Common myeloid progenitor, CD34-positive (primary cell): ENCODE measurements around the gene SCNM1.
"Not testable (repeated sequence)": the region's sequence is repeated elsewhere in the genome, so short reads cannot be mapped to it uniquely, and the experiment has no call there.

Experiments
- CTCF ChIA-PET: fragments of 350-600 bp; sonication (Branson Sonifier 250); formaldehyde crosslinking; loops from one replicate; lab custom pipeline; 2021; ENCODE audit warnings: antibody characterized with exemption; lab: Charles Lee
- POLR2A ChIA-PET: fragments of 350-600 bp; sonication (Branson Sonifier 250); formaldehyde crosslinking; loops from one replicate; lab custom pipeline; 2021; ENCODE audit warnings: antibody characterized with exemption; lab: Charles Lee
- DNase-seq, 3 donors: peaks; one replicate each; pipeline versions ENCODE4 v3.0.0 to v3.0.0-alpha.2; 2013
- H3K27ac ChIP-seq, 2 experiments: 1 replicate in 1 of 2; 2 replicates in 1 of 2; pipeline ENCODE4 v1.7.0; 2013; ENCODE audit warnings: inconsistent platforms in 2 of 2, low read length in 2 of 2, mild to moderate bottlenecking in 2 of 2, low read depth in 1 of 2, moderate library complexity in 1 of 2; ENCODE audit not compliant: severe bottlenecking in 2 of 2, insufficient read depth in 1 of 2, poor library complexity in 1 of 2
- H3K27me3 ChIP-seq, 5 experiments: replicated peaks in 2 of 5; 1 replicate in 3 of 5; 2 replicates in 2 of 5; pipeline versions ENCODE4 v1.6.1 to v1.7.0; 2013; ENCODE audit warnings: low read length in 4 of 5, mild to moderate bottlenecking in 2 of 5, moderate library complexity in 2 of 5, inconsistent platforms in 1 of 5; ENCODE audit not compliant: insufficient read depth in 5 of 5, control insufficient read depth in 4 of 5
- H3K36me3 ChIP-seq, 4 experiments: 1 replicate in 2 of 4; 2 replicates in 2 of 4; pipeline versions ENCODE4 v1.6.1 to v1.7.0; 2013; ENCODE audit warnings: low read length in 3 of 4, control low read depth in 1 of 4, mild to moderate bottlenecking in 1 of 4; ENCODE audit not compliant: control insufficient read depth in 4 of 4, insufficient read depth in 4 of 4
- H3K4me1 ChIP-seq, 4 experiments: 1 replicate in 3 of 4; 2 replicates in 1 of 4; pipeline versions ENCODE4 v1.6.1 to v1.7.1; 2013; ENCODE audit warnings: low read length in 3 of 4, mild to moderate bottlenecking in 3 of 4, control low read depth in 1 of 4, inconsistent platforms in 1 of 4, moderate library complexity in 1 of 4; ENCODE audit not compliant: control insufficient read depth in 4 of 4, insufficient read depth in 4 of 4; ENCODE audit errors: control extremely low read depth in 1 of 4
- H3K4me3 ChIP-seq, 7 experiments: 1 replicate in 4 of 7; 2 replicates in 3 of 7; pipeline versions ENCODE4 v1.5.1 to v1.7.0; 2013; ENCODE audit warnings: mild to moderate bottlenecking in 7 of 7, low read length in 6 of 7, moderate library complexity in 6 of 7, inconsistent platforms in 2 of 7, low read depth in 2 of 7, control low read depth in 1 of 7; ENCODE audit not compliant: insufficient read depth in 4 of 7, control insufficient read depth in 1 of 7; ENCODE audit errors: extremely low read depth in 1 of 7
- H3K9me3 ChIP-seq, 5 experiments: 1 replicate in 4 of 5; 2 replicates in 1 of 5; pipeline versions ENCODE4 v1.6.1 to v1.7.1; 2013; ENCODE audit warnings: low read length in 4 of 5, mild to moderate bottlenecking in 2 of 5, inconsistent platforms in 1 of 5, low read depth in 1 of 5, moderate library complexity in 1 of 5; ENCODE audit not compliant: control insufficient read depth in 4 of 5, insufficient read depth in 2 of 5; ENCODE audit errors: control extremely low read depth in 1 of 5
- WGBS: methylation state at CpG from one replicate; pipeline ENCODE4 v1.1.5; 2013; ENCODE audit not compliant: insufficient coverage; 5-methylcytosine and 5-hydroxymethylcytosine counted together

Gene SCNM1

DNA sequence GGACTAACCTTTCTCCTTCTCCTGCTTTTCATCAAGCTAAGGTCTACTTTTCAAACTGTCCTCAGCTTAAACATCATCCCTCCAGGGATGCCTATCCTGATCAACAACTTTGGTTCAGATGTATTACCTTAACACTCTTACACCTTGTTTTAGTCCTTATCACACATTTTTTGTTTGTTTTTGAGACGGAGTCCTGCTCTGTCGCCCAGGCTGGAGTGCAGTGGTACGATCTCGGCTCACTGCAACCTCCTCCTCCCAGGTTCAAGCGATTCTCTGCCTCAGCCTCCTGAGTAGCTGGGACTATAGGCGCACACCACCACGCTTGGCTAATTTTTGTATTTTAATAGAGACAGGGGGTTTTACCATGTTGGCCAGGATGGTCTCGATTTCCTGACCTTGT lies 22.7 kb downstream of the SCNM1 start:
- H3K9me3 ChIP-seq, DNase-seq, POLR2A ChIA-PET, H3K27me3 ChIP-seq: not testable (repeated sequence)
- CTCF ChIA-PET: interaction anchor here (1.5 to 3.3 kb wide), 3 partner anchors 10 to 164 kb away, joined by 4 to 22 read pairs (median 13); partner anchors contain the start of gene TMOD4
- WGBS: 94% methylated on average over 5 of the region's 8 CpGs
- Histone ChIP-seq H3K36me3 (peaks cover 6 to 24% (median 19%) of the 10 kb centered on the region in 4 experiments), H3K4me1 (peaks cover 3 to 19% (median 11%) of the 10 kb centered on the region in 4 experiments), H3K27ac (peak overlapping the region in 1 of 2 experiments; percentile 93), H3K4me3 (peak overlapping the region in 5 of 7 experiments; percentile 66 to 97 (median 91))

DNA sequence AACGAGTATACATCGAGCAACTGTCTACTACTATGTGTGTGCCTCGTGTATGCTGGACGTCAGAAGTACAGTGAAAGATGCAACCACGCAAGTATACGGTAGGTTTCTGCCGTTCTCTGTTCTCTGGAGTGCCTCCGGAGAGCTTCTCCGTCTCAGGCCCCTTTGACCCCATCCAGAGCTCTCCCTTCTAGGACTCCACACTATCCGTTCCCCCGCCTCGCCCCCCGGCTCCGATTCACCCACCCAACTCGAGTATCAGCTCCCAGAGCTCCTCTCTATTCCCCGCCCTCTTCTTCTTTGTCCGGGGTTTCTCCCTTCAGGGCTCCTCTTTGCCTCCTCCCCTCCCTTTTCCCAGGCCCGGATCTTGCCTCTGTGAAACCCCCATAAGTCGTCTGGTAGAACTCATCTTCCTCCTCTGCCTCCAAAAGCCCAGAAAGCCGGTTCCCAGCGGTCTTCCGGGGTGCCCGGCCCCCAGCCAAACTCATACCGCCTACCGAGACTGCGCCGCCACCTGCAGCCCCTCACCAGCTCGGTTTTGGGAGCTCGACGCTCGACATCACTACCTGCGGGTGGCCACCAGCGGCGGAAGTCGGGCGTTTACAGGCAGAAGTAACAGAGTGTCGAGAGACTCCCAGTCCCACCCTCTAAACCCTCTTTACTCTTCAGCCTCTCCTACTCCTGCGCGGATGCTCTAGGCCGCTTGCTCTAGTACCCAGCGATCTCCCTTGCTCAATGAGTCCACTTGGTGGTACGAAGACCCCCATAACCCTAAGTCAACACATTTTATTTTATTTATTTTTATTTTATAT lies 23.9 kb downstream of the SCNM1 start, which contains the start of gene VPS72:
VPS72 (minus strand) TSS at position 561 of the 809 bp plus-strand sequence; CDS start at position 485, 76 bp downstream.
- H3K36me3 ChIP-seq: peaks cover 4 to 13% (median 10%) of the 10 kb centered on the region in 4 experiments
- H3K4me3 ChIP-seq: peak within 1 kb of the TSS; percentile 66 to 97 (median 91)
- peaks cover 3 to 19% (median 11%) of the 10 kb centered on the region in 4 experiments for H3K4me1 ChIP-seq
- WGBS: 0% methylated on average over 35 of the region's 42 CpGs
- peak within 1 kb of the TSS; percentile 85 to 93 for H3K27ac ChIP-seq
- ChIA-PET CTCF (interaction anchor here (0.9 to 3.3 kb wide), 8 partner anchors 11 to 165 kb away, joined by 3 to 22 read pairs (median 4); partner anchors contain the start of gene TMOD4), POLR2A (interaction anchor here (0.6 to 1.3 kb wide), 7 partner anchors 24 to 93 kb away, joined by 3 to 5 read pairs (median 3); partner anchors contain the start of genes LYSMD1, SCNM1, TNFAIP8L2 and ZNF687)
- peak; percentile 89 to 95 (median 92) for DNase-seq
- H3K27me3 ChIP-seq: peaks cover 0 to 3% (median 0%) of the 10 kb centered on the region in 5 experiments
- no peaks in the 10 kb centered on the region for H3K9me3 ChIP-seq

DNA sequence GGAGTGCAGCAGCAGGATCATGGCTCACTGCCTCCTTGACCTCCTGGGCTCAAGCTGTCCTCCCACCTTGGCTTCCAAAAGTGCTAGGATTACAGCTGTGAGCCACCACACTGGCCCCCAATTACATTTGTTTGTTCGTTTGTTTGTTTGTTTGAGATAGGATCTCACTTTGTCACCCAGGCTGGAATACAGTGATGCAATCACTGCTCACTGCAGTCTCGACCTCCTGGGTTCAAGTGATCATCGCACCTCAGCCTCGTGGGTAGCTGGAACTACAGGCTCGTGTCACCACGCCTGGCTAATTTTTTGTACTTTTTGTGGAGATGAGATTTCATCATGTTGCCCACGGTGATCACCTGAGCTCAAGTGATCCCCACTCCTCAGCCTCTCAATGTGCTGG lies 26.1 kb downstream of the SCNM1 start:
- no peak overlapping the region for H3K4me3 ChIP-seq
- H3K27me3 ChIP-seq: peaks cover 0 to 3% (median 0%) of the 10 kb centered on the region in 5 experiments
- peaks cover 0 to 2% (median 0%) of the 10 kb centered on the region in 4 experiments for H3K36me3 ChIP-seq
- peaks cover 3 to 19% (median 11%) of the 10 kb centered on the region in 4 experiments for H3K4me1 ChIP-seq
- CTCF ChIA-PET: interaction anchor here (7.7 kb wide), 1 partner anchor 58 kb away, joined by 52 read pairs; no protein-coding TSS in a partner anchor
- no peak for DNase-seq
- POLR2A ChIA-PET: interaction anchor here (0.6 kb wide), 1 partner anchor 14 kb away, joined by 3 read pairs; no protein-coding TSS in a partner anchor
- WGBS: 93% methylated on average over 7 of the region's 7 CpGs
- H3K9me3 ChIP-seq: no peaks in the 10 kb centered on the region
- H3K27ac ChIP-seq: no peak overlapping the region

DNA sequence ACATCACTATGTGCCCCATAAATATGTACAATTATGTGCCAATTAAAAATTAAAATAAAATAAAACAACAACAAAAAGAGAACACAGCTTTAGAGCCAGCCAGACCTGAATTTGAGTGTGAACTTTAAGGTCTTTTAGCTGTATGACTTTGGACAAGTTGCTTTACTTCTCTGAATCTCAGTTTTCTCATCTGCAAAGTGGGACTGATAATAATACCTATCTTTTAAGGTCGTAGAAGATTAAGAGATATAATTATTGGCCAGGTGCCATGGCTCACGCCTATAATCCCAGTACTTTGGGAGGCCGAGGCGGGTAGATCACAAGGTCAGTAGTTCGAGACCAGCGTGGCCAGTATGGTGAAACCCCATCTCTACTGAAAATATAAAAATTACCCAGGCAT lies 27.4 kb downstream of the SCNM1 start:
- H3K4me1 ChIP-seq: peaks cover 8 to 25% (median 16%) of the 10 kb centered on the region in 4 experiments
- no peak overlapping the region for H3K4me3 ChIP-seq
- WGBS: 79% methylated on average over 4 of the region's 6 CpGs
- H3K9me3 ChIP-seq: no peaks in the 10 kb centered on the region
- ChIA-PET POLR2A (no interaction called here), CTCF (interaction anchor here (0.6 to 7.7 kb wide), 3 partner anchors 57 to 410 kb away, joined by 3 to 52 read pairs (median 3); no protein-coding TSS in a partner anchor)
- DNase-seq: no peak
- H3K36me3 ChIP-seq: no peaks in the 10 kb centered on the region
- peaks cover 0 to 3% (median 0%) of the 10 kb centered on the region in 5 experiments for H3K27me3 ChIP-seq
- H3K27ac ChIP-seq: no peak overlapping the region

DNA sequence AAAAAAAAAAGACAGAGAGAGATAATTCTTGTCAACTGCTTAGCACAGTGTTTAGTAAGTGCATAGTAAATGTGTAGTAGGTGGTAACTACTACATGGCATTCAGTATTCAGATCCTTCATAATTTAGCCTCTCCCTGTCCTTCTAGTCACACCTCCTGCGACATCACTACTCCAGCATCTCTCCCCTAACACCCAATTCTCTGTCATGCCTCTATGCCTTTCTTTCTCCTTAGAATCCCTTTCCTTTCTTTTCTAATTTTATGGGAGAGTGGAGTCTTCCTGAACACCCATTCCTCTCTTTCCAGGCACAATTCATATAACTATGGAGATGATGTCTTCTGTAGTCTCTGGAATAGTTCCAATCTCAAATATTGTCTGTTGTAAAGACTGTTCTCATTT lies 27.9 kb downstream of the SCNM1 start:
- H3K36me3 ChIP-seq: no peaks in the 10 kb centered on the region
- no peak overlapping the region for H3K27ac ChIP-seq
- DNase-seq: no peak
- ChIA-PET CTCF (interaction anchor here (0.6 to 7.7 kb wide), 2 partner anchors 57 to 409 kb away, joined by 3 to 52 read pairs; no protein-coding TSS in a partner anchor), POLR2A (no interaction called here)
- H3K4me3 ChIP-seq: no peak overlapping the region
- no peaks in the 10 kb centered on the region for H3K9me3 ChIP-seq
- peaks cover 0 to 3% (median 0%) of the 10 kb centered on the region in 5 experiments for H3K27me3 ChIP-seq
- WGBS: no CpG with 5 or more reads among the region's 1 CpG
- peaks cover 5 to 19% (median 12%) of the 10 kb centered on the region in 4 experiments for H3K4me1 ChIP-seq

DNA sequence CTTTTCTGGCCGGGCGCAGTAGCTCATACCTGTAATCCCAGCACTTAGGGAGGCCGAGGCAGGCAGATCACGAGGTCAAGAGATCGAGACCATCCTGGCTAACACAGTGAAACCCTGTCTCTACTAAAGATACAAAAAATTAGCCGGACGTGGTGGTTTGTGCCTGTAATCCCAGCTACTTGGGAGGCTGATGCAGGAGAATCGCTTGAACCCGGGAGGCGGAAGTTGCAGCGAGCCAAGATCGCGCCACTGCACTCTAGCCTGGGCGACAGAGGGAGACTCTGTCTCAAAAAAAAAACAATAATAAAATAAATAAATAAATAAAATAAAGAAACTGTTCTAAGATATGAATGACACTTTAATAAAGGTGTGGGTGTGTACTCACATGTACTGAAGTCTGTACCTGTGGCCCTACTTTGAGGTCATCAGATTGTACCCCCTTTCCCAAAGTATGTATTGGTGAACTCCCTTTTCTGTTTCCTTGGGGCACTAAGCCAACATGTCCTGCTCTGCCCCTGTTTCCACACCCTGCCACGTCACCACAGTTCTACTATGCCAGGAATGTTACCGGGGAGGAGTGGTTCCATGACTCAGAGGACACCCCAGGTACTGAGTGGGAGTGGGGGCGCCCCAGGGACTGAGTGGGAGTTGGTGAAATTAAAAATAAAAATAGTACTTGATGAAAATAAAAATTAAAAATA lies 29.1 kb downstream of the SCNM1 start:
- H3K27me3 ChIP-seq, H3K4me3 ChIP-seq, DNase-seq, H3K27ac ChIP-seq, H3K9me3 ChIP-seq, H3K36me3 ChIP-seq: not testable (repeated sequence)
- WGBS: 95% methylated on average over 8 of the region's 17 CpGs
- ChIA-PET POLR2A (interaction anchor here (0.7 kb wide), 1 partner anchor 133 kb away, joined by 3 read pairs; no protein-coding TSS in a partner anchor), CTCF (interaction anchor here (1.0 to 7.7 kb wide), 4 partner anchors 17 to 95 kb away, joined by 3 to 52 read pairs (median 4); no protein-coding TSS in a partner anchor)
- H3K4me1 ChIP-seq: peaks cover 11 to 24% (median 16%) of the 10 kb centered on the region in 4 experiments
